ENCODE data around the gene ACSL1.

ACSL1 gene

DNA sequence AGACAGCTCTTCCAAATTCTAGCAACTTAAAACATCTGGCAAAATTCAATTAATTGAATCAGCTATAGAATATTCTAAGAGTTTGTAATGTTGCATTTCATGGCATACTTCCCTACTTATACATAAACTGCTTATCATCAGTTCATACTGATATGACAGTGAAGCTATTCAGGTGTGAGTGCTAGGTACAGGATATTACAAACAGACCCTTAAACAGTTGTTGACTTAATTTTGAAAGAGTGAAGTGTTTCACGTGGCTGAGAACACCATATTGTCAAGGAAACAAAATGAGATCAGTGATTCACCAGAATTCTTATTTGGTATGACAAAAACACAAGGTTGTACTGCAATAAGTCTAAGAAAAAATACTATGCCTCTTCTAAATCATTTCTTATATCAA lies 119.3 kb downstream of the ACSL1 start:
- no peak for DNase-seq

DNA sequence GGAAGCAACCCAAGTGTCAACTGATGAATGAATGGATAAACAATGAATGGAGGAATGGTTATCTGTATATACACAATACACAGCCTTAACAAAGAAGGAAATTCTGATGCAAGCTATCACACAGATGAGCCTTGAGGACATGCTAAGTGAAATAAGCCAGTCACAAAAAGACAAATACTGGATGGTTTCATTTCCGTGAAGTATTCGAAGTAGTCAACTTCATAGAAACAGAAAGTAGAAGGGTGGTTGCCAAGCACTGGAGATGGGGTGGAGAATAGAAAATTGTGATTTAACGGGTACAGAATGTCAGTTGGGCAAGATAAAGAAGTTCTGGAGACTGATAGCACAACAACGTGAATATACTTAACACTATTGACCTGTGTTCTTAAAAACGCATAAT lies 120.1 kb downstream of the ACSL1 start:
- DNase-seq = no peak
